HepG2 (cell line): ENCODE data around the gene OR13C3. TPM values are rescaled to one million over a fixed set of nuclear protein-coding genes. Genes with fewer than 3 reads are reported as not detected.

Source experiments
- ATAC-seq: fragments of 200-7000 bp; cut with Tn5 transposase; 3 replicates; pipeline ENCODE4 v1.9.1; 2020; ENCODE audit warnings: mild to moderate bottlenecking, moderate library complexity
- BruUV-seq: library from RNA; stranded (reverse); fragments of 400-500 nt; replicated peaks from 2 replicates; lab custom pipeline; 2021; lab: Mats Ljungman, UMichigan
- CTCF ChIA-PET: fragments of 300-600 bp; formaldehyde crosslinking; extraction: SDS; loops from one replicate; lab custom pipeline; 2021; ENCODE audit warnings: low total read pairs, inconsistent platforms, low intra/inter-chr PET ratio; lab: Yijun Ruan, JAX
- POLR2A ChIA-PET: fragments of 350-600 bp; sonication (Branson Sonifier 250); formaldehyde crosslinking; loops from one replicate; lab custom pipeline; 2020; ENCODE audit warnings: antibody characterized with exemption, inconsistent platforms; lab: Yijun Ruan, JAX
- DNase-seq: peaks from one replicate; pipeline ENCODE4 v3.0.0-alpha.2; 2015; ENCODE audit warnings: low spot score
- FAIRE-seq: peaks from 3 replicates; lab custom pipeline; 2011; peaks lifted over from hg19 to GRCh38; lab: Jason Lieb, UNC
- H2AFZ ChIP-seq: one replicate; pipeline ENCODE4 v1.6.1; 2011; ENCODE audit warnings: low read length, inconsistent platforms
- H3K27ac ChIP-seq: fragments of 300-600 bp; 3 replicates; pipeline ENCODE4 v1.8.0; 2011; ENCODE audit warnings: mixed run types, mild to moderate bottlenecking, mixed read lengths, low read length, inconsistent platforms; ENCODE audit not compliant: insufficient read depth; ENCODE audit errors: extremely low read length
- H3K27me3 ChIP-seq, 2 experiments: fragments of 200-600 bp in 1 of 2; 2 replicates in 1 of 2; 3 replicates in 1 of 2; pipeline versions ENCODE4 v1.6.0 to v1.8.0; 2011; ENCODE audit warnings: low read length in 2 of 2, mild to moderate bottlenecking in 2 of 2, moderate library complexity in 2 of 2, inconsistent platforms in 1 of 2; ENCODE audit not compliant: insufficient read depth in 2 of 2, control insufficient read depth in 1 of 2
- H3K36me3 ChIP-seq, 2 experiments: fragments of 200-600 bp in 1 of 2; replicated peaks in 1 of 2; 2 replicates in 1 of 2; 3 replicates in 1 of 2; pipeline versions ENCODE4 v1.5.1 to v1.8.0; 2011; ENCODE audit warnings: low read length in 2 of 2, inconsistent platforms in 1 of 2; ENCODE audit not compliant: insufficient read depth in 2 of 2, control insufficient read depth in 1 of 2
- H3K4me1 ChIP-seq: 2 replicates; pipeline ENCODE4 v1.5.1; 2012; ENCODE audit warnings: low read length, inconsistent platforms; ENCODE audit not compliant: insufficient read depth
- H3K4me2 ChIP-seq: 2 replicates; pipeline ENCODE4 v1.6.0; 2011; ENCODE audit warnings: low read depth, low read length, inconsistent platforms
- H3K4me3 ChIP-seq, 3 experiments: fragments of 200-600 bp in 1 of 3; sonication (generic), shearing (Covaris generic) in 1 of 3; replicated peaks in 1 of 3; 2 replicates each; pipeline ENCODE4 v1.5.1; 2011 to 2016; ENCODE audit warnings: low read length in 3 of 3, inconsistent platforms in 2 of 3, low read depth in 2 of 3, mild to moderate bottlenecking in 2 of 3, control low read depth in 1 of 3, mixed read lengths in 1 of 3; ENCODE audit not compliant: insufficient read depth in 1 of 3
- H3K79me2 ChIP-seq: one replicate; pipeline ENCODE4 v1.6.1; 2011; ENCODE audit warnings: low read length, inconsistent platforms; ENCODE audit not compliant: insufficient read depth
- H3K9ac ChIP-seq: 2 replicates; pipeline ENCODE4 v1.6.0; 2011; ENCODE audit warnings: mild to moderate bottlenecking, low read depth, low read length, inconsistent platforms; ENCODE audit not compliant: insufficient read depth
- H3K9me3 ChIP-seq: 2 replicates; pipeline ENCODE4 v1.5.1; 2012; ENCODE audit warnings: mild to moderate bottlenecking, low read length
- H4K20me1 ChIP-seq: 2 replicates; pipeline ENCODE4 v1.6.0; 2011; ENCODE audit warnings: inconsistent platforms, mild to moderate bottlenecking, low read length, moderate library complexity; ENCODE audit not compliant: insufficient read depth
- CBX2 ChIP-seq, 2 experiments: fragments of 200-600 bp in 1 of 2; sonication (generic); formaldehyde crosslinking in 1 of 2; IDR thresholded peaks; 2 replicates each; pipeline versions ENCODE4 v1.7.0 to v1.8.1; 2018 to 2022; ENCODE audit warnings: low read depth in 2 of 2, low read length in 1 of 2, mild to moderate bottlenecking in 1 of 2, missing genetic modification reagents in 1 of 2
- CCDC6 ChIP-seq: sonication (generic); formaldehyde crosslinking; IDR thresholded peaks from 2 replicates; pipeline ENCODE4 v1.8.1; 2022; ENCODE audit warnings: mild to moderate bottlenecking, missing genetic modification reagents, moderate library complexity
- CEBPG ChIP-seq: IDR thresholded peaks from 2 replicates; pipeline ENCODE4 v1.6.1; 2016
- EP300 ChIP-seq, 3 experiments: sonication (generic) in 1 of 3; formaldehyde crosslinking in 1 of 3; IDR thresholded peaks; 2 replicates each; pipeline versions ENCODE4 v1.5.1 to v1.6.1; 2011 to 2020; ENCODE audit warnings: low read depth in 2 of 3, low read length in 2 of 3, borderline replicate concordance in 1 of 3, improper control_type of control experiment in 1 of 3, mild to moderate bottlenecking in 1 of 3, missing genetic modification reagents in 1 of 3, moderate library complexity in 1 of 3
- FOXA1 ChIP-seq, 2 experiments: fragments of 450-650 bp in 1 of 2; sonication (generic) in 1 of 2; formaldehyde crosslinking in 1 of 2; IDR thresholded peaks; 2 replicates each; pipeline versions ENCODE4 v1.4.0 to v1.6.1; 2016 to 2020; ENCODE audit warnings: missing genetic modification reagents in 1 of 2
- GFI1 ChIP-seq: sonication (generic); formaldehyde crosslinking; IDR thresholded peaks from 2 replicates; pipeline ENCODE4 v1.5.0; 2020; ENCODE audit warnings: missing genetic modification reagents, mild to moderate bottlenecking, borderline replicate concordance
- IKZF4 ChIP-seq: sonication (generic); formaldehyde crosslinking; IDR thresholded peaks from 2 replicates; pipeline ENCODE4 v1.5.1; 2020; ENCODE audit warnings: borderline replicate concordance, mild to moderate bottlenecking, low read depth, missing genetic modification reagents; ENCODE audit errors: not compliant biosample characterization
- KAT8 ChIP-seq: IDR thresholded peaks from 2 replicates; pipeline ENCODE4 v1.6.1; 2016; ENCODE audit warnings: missing genetic modification reagents, missing compliant biosample characterization
- NFE2 ChIP-seq: sonication (generic); formaldehyde crosslinking; IDR thresholded peaks from 2 replicates; pipeline ENCODE4 v1.4.0; 2020; ENCODE audit warnings: missing genetic modification reagents
- SNAI1 ChIP-seq: sonication (generic); formaldehyde crosslinking; IDR thresholded peaks from 2 replicates; pipeline ENCODE4 v1.5.0; 2020; ENCODE audit warnings: mild to moderate bottlenecking, missing genetic modification reagents, borderline replicate concordance
- SP1 ChIP-seq, 2 experiments: fragments of 450-650 bp in 1 of 2; sonication (generic) in 1 of 2; formaldehyde crosslinking in 1 of 2; IDR thresholded peaks; 2 replicates each; pipeline versions ENCODE4 v1.4.0 to v1.6.1; 2016 to 2020; ENCODE audit warnings: missing genetic modification reagents in 1 of 2
- SRY ChIP-seq: sonication (generic); formaldehyde crosslinking; IDR thresholded peaks from 2 replicates; pipeline ENCODE4 v1.8.0; 2022; ENCODE audit warnings: mild to moderate bottlenecking, missing genetic modification reagents
- ZFP41 ChIP-seq: sonication (generic); formaldehyde crosslinking; IDR thresholded peaks from 2 replicates; pipeline ENCODE4 v1.4.0; 2020; ENCODE audit warnings: mild to moderate bottlenecking, missing genetic modification reagents, borderline replicate concordance
- ZNF251 ChIP-seq: sonication (generic); formaldehyde crosslinking; IDR thresholded peaks from 2 replicates; pipeline ENCODE4 v1.9.0; 2021; ENCODE audit warnings: mild to moderate bottlenecking, missing genetic modification reagents
- ZNF589 ChIP-seq: sonication (generic); formaldehyde crosslinking; conservative IDR thresholded peaks from 2 replicates; pipeline ENCODE4 v1.8.0; 2022; ENCODE audit warnings: mild to moderate bottlenecking, moderate library complexity, missing genetic modification reagents
- ZNF7 ChIP-seq: IDR thresholded peaks from 2 replicates; pipeline ENCODE4 v1.6.1; 2016; ENCODE audit warnings: missing biosample characterization, missing genetic modification reagents
- ZNF839 ChIP-seq: sonication (generic); formaldehyde crosslinking; IDR thresholded peaks from 2 replicates; pipeline ENCODE4 v1.4.0; 2020; ENCODE audit warnings: missing genetic modification reagents, mild to moderate bottlenecking, borderline replicate concordance
- WGBS: methylation state at CpG from one replicate; pipeline ENCODE4 v1.1.6; 2017; ENCODE audit warnings: low lambda C conversion rate; 5-methylcytosine and 5-hydroxymethylcytosine counted together
- in situ Hi-C: cut with HindIII; loops from 2 replicates; pipeline ENCODE4 v1.10.0; 2017; ENCODE audit warnings: low pct_unique_long_range_greater_than_20kb; ENCODE audit not compliant: extremely low pct_ligation_motif_present
- intact Hi-C: fragments of 100-400 bp; cut with micrococcal nuclease; formaldehyde crosslinking; loops from one replicate; pipeline ENCODE4 v1.10.0; 2022; ENCODE audit not compliant: unreplicated experiment
- polyA plus RNA-seq, 8 experiments: library from polyadenylated mRNA; depleted of rRNA in 3 of 8; stranded (reverse) in 7 of 8; unstranded in 1 of 8; fragments of >200 nt; fragmentation: Illumina TruSeq in 4 of 8; extraction: Trizol in 4 of 8; gene quantifications; 2 replicates each; pipeline versions ENCODE4 v1.2.1 to v1.2.3, GENCODE V29; 2011 to 2016; ENCODE audit warnings: low read depth in 4 of 8, missing spikeins in 1 of 8, mixed read lengths in 1 of 8; ENCODE audit not compliant: insufficient read depth in 1 of 8
- total RNA-seq, 5 experiments: library from RNA; depleted of rRNA; stranded (reverse); fragments of >200 nt; fragmentation: Illumina TruSeq; extraction: Trizol; gene quantifications; 2 replicates each; pipeline ENCODE4 v1.2.3, GENCODE V29; 2016; ENCODE audit warnings: low read depth in 1 of 5
- TF ChIP-seq, protein P1 (sequence below): sonication (generic); formaldehyde crosslinking; IDR thresholded peaks from 2 replicates; pipeline ENCODE4 v1.5.1; 2020; ENCODE audit warnings: missing genetic modification reagents, mild to moderate bottlenecking, borderline replicate concordance
- TF ChIP-seq, protein P2 (sequence below): sonication (generic); formaldehyde crosslinking; IDR thresholded peaks from 2 replicates; pipeline ENCODE4 v1.4.0; 2020; ENCODE audit warnings: missing genetic modification reagents, borderline replicate concordance
- TF ChIP-seq, protein P3 (sequence below): sonication (generic); formaldehyde crosslinking; IDR thresholded peaks from 2 replicates; pipeline ENCODE4 v1.4.0; 2020; ENCODE audit warnings: missing genetic modification reagents

OR13C3 gene
- total and polyA plus RNA-seq, 2 of the 13 experiments (the other 11 are each of a cell fraction or from before 2014, with no cell fraction given), result not detected

DNA sequence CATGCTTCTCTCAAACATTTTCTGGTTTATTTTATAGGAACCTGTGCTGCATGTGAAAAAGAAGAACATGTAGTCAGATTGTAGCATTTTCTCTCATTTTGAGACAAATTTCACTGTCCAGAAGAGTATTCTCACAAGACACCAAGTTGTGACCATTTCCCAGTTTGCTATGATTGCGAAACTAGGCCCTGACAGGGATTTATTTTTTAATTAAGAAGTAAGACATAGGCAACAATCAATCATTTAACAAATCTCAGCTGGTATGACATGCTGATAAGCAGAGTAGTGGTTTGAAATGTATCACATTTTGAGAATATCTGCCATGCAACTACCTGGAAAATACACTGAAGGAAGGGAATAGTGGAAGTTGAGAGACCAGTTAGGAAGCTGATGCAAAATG lies 43.9 kb upstream of the OR13C3 start:
- ChIA-PET POLR2A (no interaction called here), CTCF (no interaction called here)
- Histone ChIP-seq H2AFZ (no peak overlapping the region), H3K36me3 (no peaks in the 10 kb centered on the region), H3K79me2 (no peaks in the 10 kb centered on the region), H3K27me3 (no peaks in the 10 kb centered on the region), H3K4me2 (no peak overlapping the region), H4K20me1 (no peaks in the 10 kb centered on the region), H3K4me3 (no peak overlapping the region), H3K9ac (no peak overlapping the region), H3K9me3 (no peaks in the 10 kb centered on the region), H3K4me1 (no peaks in the 10 kb centered on the region), H3K27ac (no peak overlapping the region)
- DNase-seq (no peak), ATAC-seq (no peak), FAIRE-seq (no peak)
- WGBS, result 0% methylated on average over 1 of the region's 1 CpG
- intact Hi-C loops (no loop called here), in situ Hi-C loops (no loop called here)
- BruUV-seq, result no TSS peak
- TF ChIP-seq ZNF7 (CRISPR knock-in tag) (no peak), FOXA1 (IDR thresholded peaks at IDR 0.05) (no peak), FOXA1 (CRISPR knock-in tag; IDR thresholded peaks at IDR 0.05) (no peak), GFI1 (CRISPR knock-in tag) (no peak), CEBPG (CRISPR knock-in tag) (no peak), SP1 (IDR thresholded peaks at IDR 0.05) (no peak), SP1 (CRISPR knock-in tag; IDR thresholded peaks at IDR 0.05) (no peak), ZNF589 (CRISPR knock-in tag) (no peak), EP300 (IDR thresholded peaks at IDR 0.05; ENCODE audit: low read depth in 2 of 2, low read length in 2 of 2) (no peak), EP300 (CRISPR knock-in tag; IDR thresholded peaks at IDR 0.05; ENCODE audit: borderline replicate concordance) (no peak), ZFP41 (CRISPR knock-in tag) (no peak), ZNF839 (CRISPR knock-in tag) (no peak), CCDC6 (no peak), KAT8 (CRISPR knock-in tag) (no peak), NFE2 (CRISPR knock-in tag) (no peak), ZNF251 (CRISPR knock-in tag) (no peak), IKZF4 (no peak), SNAI1 (CRISPR knock-in tag) (no peak), SRY (CRISPR knock-in tag) (no peak), CBX2 (IDR thresholded peaks at IDR 0.05; ENCODE audit: low read depth, low read length) (no peak), CBX2 (CRISPR knock-in tag; IDR thresholded peaks at IDR 0.05; ENCODE audit: low read depth) (no peak)
- TF ChIP-seq, protein P1, sequence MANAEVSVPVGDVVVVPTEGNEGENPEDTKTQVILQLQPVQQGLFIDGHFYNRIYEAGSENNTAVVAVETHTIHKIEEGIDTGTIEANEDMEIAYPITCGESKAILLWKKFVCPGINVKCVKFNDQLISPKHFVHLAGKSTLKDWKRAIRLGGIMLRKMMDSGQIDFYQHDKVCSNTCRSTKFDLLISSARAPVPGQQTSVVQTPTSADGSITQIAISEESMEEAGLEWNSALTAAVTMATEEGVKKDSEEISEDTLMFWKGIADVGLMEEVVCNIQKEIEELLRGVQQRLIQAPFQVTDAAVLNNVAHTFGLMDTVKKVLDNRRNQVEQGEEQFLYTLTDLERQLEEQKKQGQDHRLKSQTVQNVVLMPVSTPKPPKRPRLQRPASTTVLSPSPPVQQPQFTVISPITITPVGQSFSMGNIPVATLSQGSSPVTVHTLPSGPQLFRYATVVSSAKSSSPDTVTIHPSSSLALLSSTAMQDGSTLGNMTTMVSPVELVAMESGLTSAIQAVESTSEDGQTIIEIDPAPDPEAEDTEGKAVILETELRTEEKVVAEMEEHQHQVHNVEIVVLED (CRISPR knock-in tag), result no peak
- TF ChIP-seq, protein P2, sequence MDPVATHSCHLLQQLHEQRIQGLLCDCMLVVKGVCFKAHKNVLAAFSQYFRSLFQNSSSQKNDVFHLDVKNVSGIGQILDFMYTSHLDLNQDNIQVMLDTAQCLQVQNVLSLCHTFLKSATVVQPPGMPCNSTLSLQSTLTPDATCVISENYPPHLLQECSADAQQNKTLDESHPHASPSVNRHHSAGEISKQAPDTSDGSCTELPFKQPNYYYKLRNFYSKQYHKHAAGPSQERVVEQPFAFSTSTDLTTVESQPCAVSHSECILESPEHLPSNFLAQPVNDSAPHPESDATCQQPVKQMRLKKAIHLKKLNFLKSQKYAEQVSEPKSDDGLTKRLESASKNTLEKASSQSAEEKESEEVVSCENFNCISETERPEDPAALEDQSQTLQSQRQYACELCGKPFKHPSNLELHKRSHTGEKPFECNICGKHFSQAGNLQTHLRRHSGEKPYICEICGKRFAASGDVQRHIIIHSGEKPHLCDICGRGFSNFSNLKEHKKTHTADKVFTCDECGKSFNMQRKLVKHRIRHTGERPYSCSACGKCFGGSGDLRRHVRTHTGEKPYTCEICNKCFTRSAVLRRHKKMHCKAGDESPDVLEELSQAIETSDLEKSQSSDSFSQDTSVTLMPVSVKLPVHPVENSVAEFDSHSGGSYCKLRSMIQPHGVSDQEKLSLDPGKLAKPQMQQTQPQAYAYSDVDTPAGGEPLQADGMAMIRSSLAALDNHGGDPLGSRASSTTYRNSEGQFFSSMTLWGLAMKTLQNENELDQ (CRISPR knock-in tag), result no peak
- TF ChIP-seq, protein P3, sequence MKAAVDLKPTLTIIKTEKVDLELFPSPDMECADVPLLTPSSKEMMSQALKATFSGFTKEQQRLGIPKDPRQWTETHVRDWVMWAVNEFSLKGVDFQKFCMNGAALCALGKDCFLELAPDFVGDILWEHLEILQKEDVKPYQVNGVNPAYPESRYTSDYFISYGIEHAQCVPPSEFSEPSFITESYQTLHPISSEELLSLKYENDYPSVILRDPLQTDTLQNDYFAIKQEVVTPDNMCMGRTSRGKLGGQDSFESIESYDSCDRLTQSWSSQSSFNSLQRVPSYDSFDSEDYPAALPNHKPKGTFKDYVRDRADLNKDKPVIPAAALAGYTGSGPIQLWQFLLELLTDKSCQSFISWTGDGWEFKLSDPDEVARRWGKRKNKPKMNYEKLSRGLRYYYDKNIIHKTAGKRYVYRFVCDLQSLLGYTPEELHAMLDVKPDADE (CRISPR knock-in tag), result no peak
